Measurements from ENCODE around the gene NPVF. TPM values are rescaled to one million over a fixed set of nuclear protein-coding genes. Genes with fewer than 3 reads are reported as not detected.

Gene NPVF
- total RNA-seq, 1 donor from 2014 or later, result not detected

DNA sequence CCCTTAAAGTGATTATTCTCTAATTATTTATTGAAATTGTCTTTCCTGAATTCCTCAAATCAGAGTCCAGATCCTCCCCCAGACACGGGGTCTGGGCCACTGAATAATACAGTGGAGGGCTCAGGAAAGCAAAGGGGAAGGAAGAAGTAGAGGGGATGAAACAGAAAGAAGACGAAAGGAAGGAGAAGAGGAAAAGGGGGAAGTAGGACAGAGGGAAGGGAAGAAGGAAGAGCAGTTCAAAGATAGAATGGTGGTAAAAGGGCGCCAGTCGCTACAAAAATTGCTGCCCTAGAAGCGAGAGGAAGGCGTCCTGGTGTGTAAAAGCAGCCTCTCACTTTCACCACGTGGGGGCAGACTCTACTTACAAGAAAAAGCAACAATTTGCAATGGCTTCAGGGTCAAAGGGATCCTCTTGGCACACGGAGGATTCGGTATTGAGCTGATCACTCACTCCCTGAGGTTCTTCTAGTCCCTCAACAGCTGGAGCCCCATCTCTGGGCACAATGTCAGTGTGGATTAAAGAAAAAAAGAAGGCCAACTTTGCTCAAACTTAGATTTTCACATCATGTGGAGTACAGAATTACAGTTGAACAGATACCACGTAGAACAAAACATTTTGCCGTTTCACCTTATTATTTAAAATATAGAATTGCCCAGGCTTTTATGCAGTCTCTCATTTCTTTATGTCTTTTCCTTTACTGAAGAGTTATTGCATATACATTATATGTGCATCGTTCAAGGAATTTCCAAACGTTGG, 31.4 kb upstream of the NPVF start:
- Histone ChIP-seq H3K36me3 (ENCODE audit: control insufficient read depth, insufficient read depth, low read length) (no peaks in the 10 kb centered on the region), H3K4me3 (ENCODE audit: low read depth, low read length) (no peak overlapping the region), H3K27me3 (ENCODE audit: control insufficient read depth, insufficient read depth, low read length) (no peaks in the 10 kb centered on the region)
- TF ChIP-seq CTCF (IDR thresholded peaks at IDR 0.05; ENCODE audit: insufficient read depth, low read length, poor library complexity, severe bottlenecking), result peak; percentile 87
- no peak for DNase-seq (ENCODE audit: low read depth)

- no peaks in the 10 kb centered on the region for H3K27me3 ChIP-seq (ENCODE audit: control insufficient read depth, insufficient read depth, low read length)
- no peak for DNase-seq (ENCODE audit: low read depth)
- no peak for TF ChIP-seq CTCF (IDR thresholded peaks at IDR 0.05; ENCODE audit: insufficient read depth, low read length, poor library complexity, severe bottlenecking)
- no peaks in the 10 kb centered on the region for H3K36me3 ChIP-seq (ENCODE audit: control insufficient read depth, insufficient read depth, low read length)
- H3K4me3 ChIP-seq (ENCODE audit: low read depth, low read length), result no peak overlapping the region
These were observed 28.1 kb upstream of the NPVF start for GRCh38 chr7:25256333-25256819.

- H3K4me3 ChIP-seq (ENCODE audit: low read depth, low read length), result no peak overlapping the region
- H3K36me3 ChIP-seq (ENCODE audit: control insufficient read depth, insufficient read depth, low read length), result no peaks in the 10 kb centered on the region
- DNase-seq (ENCODE audit: low read depth), result no peak
- TF ChIP-seq CTCF (IDR thresholded peaks at IDR 0.05; ENCODE audit: insufficient read depth, low read length, poor library complexity, severe bottlenecking), result no peak
- no peaks in the 10 kb centered on the region for H3K27me3 ChIP-seq (ENCODE audit: control insufficient read depth, insufficient read depth, low read length)
These were observed 27.5 kb upstream of the NPVF start for GRCh38 chr7:25255611-25256332.

GRCh38 chr7:25254604-25255003, 26.3 kb upstream of the NPVF start:
- Histone ChIP-seq H3K27me3 (ENCODE audit: control insufficient read depth, insufficient read depth, low read length) (no peaks in the 10 kb centered on the region), H3K4me3 (ENCODE audit: low read depth, low read length) (no peak overlapping the region), H3K36me3 (ENCODE audit: control insufficient read depth, insufficient read depth, low read length) (no peaks in the 10 kb centered on the region)
- TF ChIP-seq CTCF (IDR thresholded peaks at IDR 0.05; ENCODE audit: insufficient read depth, low read length, poor library complexity, severe bottlenecking), result no peak
- DNase-seq (ENCODE audit: low read depth), result no peak

DNA sequence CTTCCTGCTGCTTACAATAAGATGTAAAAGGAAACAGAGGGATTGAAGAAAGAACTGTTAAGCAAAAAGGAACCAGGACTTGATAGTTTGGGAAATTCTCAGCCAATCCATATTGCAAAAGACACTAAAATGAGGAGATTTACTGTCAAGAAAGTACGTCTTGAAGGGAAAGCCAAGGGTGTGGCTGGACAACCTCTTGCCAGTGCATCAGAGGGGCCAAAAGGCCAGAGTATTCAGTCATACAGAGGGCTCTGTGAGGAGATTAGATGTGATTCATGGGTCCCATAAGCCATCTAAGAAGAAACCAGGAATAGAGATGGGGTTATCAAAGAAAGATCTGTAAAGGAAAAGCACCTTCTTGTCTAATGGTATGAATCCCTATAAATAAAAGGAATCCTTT, 25.4 kb upstream of the NPVF start:
- TF ChIP-seq CTCF (IDR thresholded peaks at IDR 0.05; ENCODE audit: insufficient read depth, low read length, poor library complexity, severe bottlenecking), result no peak
- H3K4me3 ChIP-seq (ENCODE audit: low read depth, low read length), result no peak overlapping the region
- no peak for DNase-seq (ENCODE audit: low read depth)
- H3K36me3 ChIP-seq (ENCODE audit: control insufficient read depth, insufficient read depth, low read length), result no peaks in the 10 kb centered on the region
- H3K27me3 ChIP-seq (ENCODE audit: control insufficient read depth, insufficient read depth, low read length), result no peaks in the 10 kb centered on the region
